Psoas muscle (tissue), 8 donors: ENCODE data around the gene EIF3C. TPM values are rescaled to one million over a fixed set of nuclear protein-coding genes. Genes with fewer than 3 reads are reported as not detected.
A peak's percentile ranks its signal among the peaks of the same experiment; 100 is the strongest.
"Not testable (repeated sequence)": the region's sequence is repeated elsewhere in the genome, so short reads cannot be mapped to it uniquely, and the experiment has no call there.

ENCODE experiments used
- ATAC-seq, 4 donors: fragments of 200-7000 bp; cut with Tn5 transposase; one replicate each; pipeline ENCODE4 v1.9.1; 2020; ENCODE audit warnings: moderate library complexity in 3 of 4, mild to moderate bottlenecking in 2 of 4
- DNase-seq, 2 donors: peaks; one replicate each; pipeline ENCODE4 v3.0.0-alpha.2; 2020
- H3K27ac ChIP-seq: fragments of 200-600 bp; one replicate; pipeline ENCODE4 v1.8.0; 2022
- H3K27me3 ChIP-seq, 3 donors: fragments of 200-600 bp in 1 of 3; one replicate each; pipeline versions ENCODE4 v1.6.1 to v1.8.0; 2013 to 2022; ENCODE audit warnings: low read length in 2 of 3, mild to moderate bottlenecking in 2 of 3, moderate library complexity in 1 of 3; ENCODE audit not compliant: insufficient read depth in 3 of 3
- H3K36me3 ChIP-seq, 2 donors: fragments of 200-600 bp in 1 of 2; one replicate each; pipeline versions ENCODE4 v1.6.1 to v1.8.0; 2013 to 2022; ENCODE audit warnings: low read depth in 1 of 2, mild to moderate bottlenecking in 1 of 2, moderate library complexity in 1 of 2; ENCODE audit not compliant: insufficient read depth in 1 of 2
- H3K4me1 ChIP-seq: fragments of 200-600 bp; one replicate; pipeline ENCODE4 v1.8.0; 2022
- H3K4me3 ChIP-seq: fragments of 200-600 bp; one replicate; pipeline ENCODE4 v1.8.0; 2022; ENCODE audit warnings: mild to moderate bottlenecking
- H3K9me3 ChIP-seq: fragments of 200-600 bp; one replicate; pipeline ENCODE4 v1.8.0; 2022
- WGBS, 3 donors: extraction: QIAGEN DNeasy Blood & Tissue Kit; methylation state at CpG; one replicate each; pipeline versions ENCODE4 v1.1.6 to v1.1.7; 2013; 5-methylcytosine and 5-hydroxymethylcytosine counted together
- intact Hi-C, 2 donors: fragments of 100-400 bp; cut with DNase I; formaldehyde crosslinking; loops; one replicate each; pipeline versions ENCODE4 v1.11.0 to v1.14.2; 2022
- polyA plus RNA-seq, 3 donors: library from polyadenylated mRNA; stranded (reverse); fragments of 200-250 nt; gene quantifications; one replicate each; pipeline ENCODE4 v1.2.3, GENCODE V29; 2013
- total RNA-seq, 4 donors: library from RNA; stranded (reverse); fragmentation: NEBNext Ultra II Directional in 2 of 4; extraction: Animal tissue kit (Norgen Biotek cat#: 25700) in 2 of 4; gene quantifications; one replicate each; pipeline versions ENCODE4 v1.2.1 to v1.2.4, GENCODE V29; 2021 to 2023
- donor health status: healthy with polysubstance abuse.
- donor health status: DM: no; HTN: no; CAD: no; lungs with moderate emphysema.
- donor health status: Bipolar disorder and iron deficiency.
- donor health status: healthy.
- donor health status: DM: yes; HTN: yes; CAD: no.
- donor health status: DM: no; HTN: no; CAD: no.
- donor health status: DM: no; HTN: no; CAD: no.
- donor health status: DM: yes; HTN: yes; CAD: no.

EIF3C gene
- total and polyA plus RNA-seq, 7 donors, result 344 to 676 (median 493) TPM

DNA sequence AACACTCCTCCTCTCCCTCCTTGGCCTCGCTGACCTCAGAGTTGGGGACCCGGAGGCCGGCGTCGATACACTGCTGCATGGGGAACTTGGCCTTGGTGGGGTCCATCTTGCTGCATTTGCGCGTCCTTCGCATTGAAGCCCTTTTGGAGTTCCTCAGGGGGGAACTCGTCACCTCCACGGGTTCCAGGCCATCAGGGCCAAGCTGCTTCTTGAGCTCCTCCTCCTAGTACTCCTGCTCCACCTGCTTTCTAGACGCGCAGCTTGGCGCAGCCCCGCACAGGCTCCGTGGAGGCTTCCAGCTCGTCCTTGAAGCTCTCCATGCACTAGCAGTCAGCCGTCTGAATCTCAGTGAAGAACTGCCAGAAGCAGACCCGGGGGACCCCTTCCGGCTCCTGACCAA is 10.9 kb upstream of the EIF3C start:
- not testable (repeated sequence) for DNase-seq, ATAC-seq

GRCh38 chr16:28701384-28701783 is 9.9 kb upstream of the EIF3C start:
- no CpG with 5 or more reads among the region's 8 CpGs for WGBS, 3 donors
- intact Hi-C loops, DNase-seq, H3K27ac ChIP-seq, ATAC-seq, H3K36me3 ChIP-seq, H3K27me3 ChIP-seq, H3K9me3 ChIP-seq, H3K4me3 ChIP-seq, H3K4me1 ChIP-seq: not testable (repeated sequence)

More for the DNA sequence above, 10.9 kb upstream of the EIF3C start:
- H3K4me3 ChIP-seq, H3K27me3 ChIP-seq, intact Hi-C loops, H3K27ac ChIP-seq, H3K9me3 ChIP-seq, H3K36me3 ChIP-seq, H3K4me1 ChIP-seq: not testable (repeated sequence)
- WGBS, 3 donors, result 68 to 84% (median 78%) methylated on average over 6 to 17 of the region's 19 CpGs

DNA sequence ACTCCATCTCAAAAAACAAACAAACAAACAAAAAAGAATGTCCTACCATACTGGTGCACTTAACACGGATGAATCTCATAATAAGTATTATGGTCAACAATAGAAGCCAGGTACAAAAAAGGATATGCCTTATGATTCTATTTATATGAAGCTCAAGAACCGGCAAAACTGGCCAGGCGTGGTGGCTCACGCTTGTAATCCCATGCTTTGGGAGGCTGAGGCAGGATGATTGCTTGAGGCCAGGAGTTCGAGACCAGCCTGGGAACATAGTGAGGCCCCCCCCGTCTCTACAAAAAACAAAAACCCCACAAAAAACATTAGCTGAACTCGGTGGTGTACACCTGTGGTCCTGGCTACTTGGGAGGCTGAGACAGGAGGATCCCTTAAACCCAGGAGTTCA is 7.0 kb upstream of the EIF3C start:
- H3K27ac ChIP-seq, H3K9me3 ChIP-seq, H3K4me3 ChIP-seq, intact Hi-C loops, DNase-seq, H3K36me3 ChIP-seq, H3K4me1 ChIP-seq, ATAC-seq, H3K27me3 ChIP-seq: not testable (repeated sequence)
- 81 to 100% methylated on average over 1 to 6 of the region's 7 CpGs; no CpG with 5 or more reads in 1 of the 3 donors for WGBS, 3 donors

GRCh38 chr16:28722852-28723650 is 11.8 kb downstream of the EIF3C start:
- H3K27me3 ChIP-seq, H3K27ac ChIP-seq, DNase-seq, H3K9me3 ChIP-seq, intact Hi-C loops, H3K4me1 ChIP-seq, H3K4me3 ChIP-seq, H3K36me3 ChIP-seq: not testable (repeated sequence)
- peak in 1 of 4 donors; percentile 19 for ATAC-seq
- 86 to 88% (median 88%) methylated on average over 11 of the region's 15 CpGs for WGBS, 3 donors

DNA sequence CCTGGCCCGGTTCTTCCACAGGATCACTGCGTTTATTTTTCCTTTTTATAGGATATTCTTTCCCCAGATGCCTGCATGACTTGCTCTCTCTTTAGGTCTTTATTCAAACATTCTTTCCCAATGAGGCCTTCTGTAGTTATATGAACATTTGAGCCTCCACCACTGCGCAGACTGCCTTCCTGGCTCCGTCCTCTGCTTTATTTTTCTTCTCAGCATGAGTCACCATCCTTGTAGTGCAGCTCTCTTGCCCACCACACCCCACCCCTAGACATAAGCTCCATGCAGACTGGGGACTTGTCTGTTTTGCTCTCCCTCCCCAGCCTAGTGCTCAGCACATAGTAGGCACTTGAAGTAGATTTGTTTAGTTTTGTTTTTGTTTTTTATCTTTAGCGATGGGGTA is 20.0 kb downstream of the EIF3C start:
- H3K4me3 ChIP-seq, H3K27me3 ChIP-seq, DNase-seq, H3K4me1 ChIP-seq, H3K27ac ChIP-seq, intact Hi-C loops, H3K36me3 ChIP-seq, H3K9me3 ChIP-seq: not testable (repeated sequence)
- ATAC-seq, result peak in 3 of 4 donors; percentile 22 to 44 (median 28)
- WGBS, 3 donors, result no CpG with 5 or more reads among the region's 5 CpGs

GRCh38 chr16:28732455-28733124 is 21.3 kb downstream of the EIF3C start:
- WGBS, 3 donors, result 41% methylated on average over 1 of the region's 9 CpGs; no CpG with 5 or more reads in 2 of the 3 donors
- H3K27ac ChIP-seq, H3K9me3 ChIP-seq, H3K4me1 ChIP-seq, DNase-seq, H3K27me3 ChIP-seq, intact Hi-C loops, H3K36me3 ChIP-seq, H3K4me3 ChIP-seq: not testable (repeated sequence)
- ATAC-seq, result peak; percentile 56 to 72 (median 60)

GRCh38 chr16:28739787-28740186 is 28.5 kb downstream of the EIF3C start:
- DNase-seq, H3K27ac ChIP-seq, H3K4me1 ChIP-seq, H3K4me3 ChIP-seq, H3K27me3 ChIP-seq, H3K9me3 ChIP-seq, intact Hi-C loops, H3K36me3 ChIP-seq: not testable (repeated sequence)
- WGBS, 3 donors, result 8 to 13% (median 10%) methylated on average over 4 to 6 of the region's 9 CpGs
- ATAC-seq, result peak in 2 of 4 donors; percentile 37 to 39

DNA sequence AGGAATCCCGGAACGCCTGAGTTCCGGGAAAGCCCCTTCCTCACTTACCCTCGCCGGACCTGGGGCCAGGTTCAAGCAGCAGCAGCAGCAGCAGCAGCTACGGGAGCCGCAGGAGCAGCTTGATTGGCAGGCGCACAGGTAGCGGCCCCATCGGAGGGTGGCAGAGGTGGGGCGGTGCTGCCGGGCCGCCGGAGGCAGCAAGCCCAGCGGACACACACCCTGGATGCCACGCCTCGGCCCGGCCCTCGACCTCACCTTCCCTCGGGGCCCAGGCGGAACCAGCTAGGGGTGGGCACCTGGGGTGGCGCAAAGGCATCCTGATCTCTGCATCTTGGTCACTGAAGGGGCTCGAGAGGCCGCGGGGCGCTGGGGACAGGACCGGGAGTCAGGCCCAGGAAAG is 29.4 kb downstream of the EIF3C start:
- H3K4me3 ChIP-seq, H3K9me3 ChIP-seq, H3K36me3 ChIP-seq, intact Hi-C loops, H3K27me3 ChIP-seq, H3K4me1 ChIP-seq, H3K27ac ChIP-seq: not testable (repeated sequence)
- ATAC-seq (peak; percentile 40 to 57 (median 48)), DNase-seq (peak in 1 of 2 donors; percentile 22)
- WGBS, 3 donors, result 0 to 20% (median 3%) methylated on average over 1 to 14 of the region's 27 CpGs

DNA sequence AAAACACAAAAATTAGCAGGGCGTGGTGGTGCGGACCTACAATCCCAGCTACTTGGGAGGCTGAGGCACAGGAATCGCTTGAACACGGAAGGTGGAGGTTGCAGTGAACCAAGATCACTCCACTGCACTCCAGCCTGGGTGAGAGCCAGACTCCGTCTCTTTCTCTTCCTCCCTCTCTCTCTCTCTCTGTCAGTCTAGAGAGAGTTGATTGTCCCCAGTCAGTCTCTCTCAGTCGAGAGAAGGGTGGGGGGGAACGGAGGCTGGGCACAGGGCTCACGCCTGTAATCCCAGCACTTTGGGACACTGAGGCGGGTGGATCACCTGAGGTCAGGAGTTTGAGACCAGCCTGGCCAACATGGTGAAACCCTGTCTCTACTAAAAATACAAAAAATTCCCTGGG is 30.0 kb downstream of the EIF3C start:
- H3K4me3 ChIP-seq, H3K4me1 ChIP-seq, H3K36me3 ChIP-seq, H3K27ac ChIP-seq, H3K27me3 ChIP-seq, H3K9me3 ChIP-seq, intact Hi-C loops: not testable (repeated sequence)
- peak; percentile 9 to 59 (median 21) for ATAC-seq
- 52 to 67% (median 60%) methylated on average over 1 to 4 of the region's 9 CpGs for WGBS, 3 donors
- peak in 1 of 2 donors; percentile 4 for DNase-seq

GRCh38 chr16:28746618-28747350 is 35.5 kb downstream of the EIF3C start:
- H3K4me1 ChIP-seq, H3K4me3 ChIP-seq, H3K9me3 ChIP-seq, intact Hi-C loops, ATAC-seq, H3K27me3 ChIP-seq, H3K27ac ChIP-seq, H3K36me3 ChIP-seq: not testable (repeated sequence)
- peak in 1 of 2 donors; percentile 25 for DNase-seq
- 19 to 32% (median 24%) methylated on average over 4 to 19 of the region's 62 CpGs for WGBS, 3 donors

DNA sequence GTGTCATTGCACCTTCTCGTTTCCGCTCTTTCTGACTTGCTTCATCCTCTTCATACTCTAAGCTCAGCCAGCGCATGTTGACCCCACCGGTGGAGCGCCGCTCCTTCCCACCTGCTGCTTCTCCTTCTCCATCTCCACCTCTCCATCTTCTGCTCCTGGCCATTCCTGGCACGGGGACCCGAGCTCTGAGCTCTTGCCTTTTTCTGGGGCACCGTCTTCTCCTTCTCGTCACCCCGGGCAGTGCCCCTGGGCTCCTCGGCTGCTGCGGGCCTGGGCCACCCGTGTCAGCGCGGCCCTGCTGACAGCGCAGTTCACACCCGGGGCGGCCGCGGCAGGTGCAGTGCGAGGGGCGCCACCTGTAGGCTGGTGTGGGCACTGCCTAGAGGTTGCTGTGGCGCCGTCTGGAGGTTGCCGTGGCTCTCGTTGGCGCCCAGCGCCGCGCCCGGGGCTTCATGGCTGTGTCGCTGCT is 38.8 kb downstream of the EIF3C start:
- H3K36me3 ChIP-seq, H3K27ac ChIP-seq, H3K9me3 ChIP-seq, H3K4me1 ChIP-seq, intact Hi-C loops, H3K27me3 ChIP-seq, H3K4me3 ChIP-seq: not testable (repeated sequence)
- WGBS, 3 donors, result 10 to 37% (median 16%) methylated on average over 3 to 21 of the region's 33 CpGs
- peak; percentile 37 to 55 for DNase-seq
- peak; percentile 99 to 100 (median 99) for ATAC-seq
